GM21367 (cell line): ENCODE data around the gene NAGLU.

Source experiments
- ATAC-seq: cut with Tn5 transposase; IDR thresholded peaks from one replicate; pipeline ENCODE4 v1.9.1; 2021; ENCODE audit not compliant: unreplicated experiment

The NAGLU gene

GRCh38 chr17:42536048-42536371 lies at the start of gene NAGLU:
Gene NAGLU (plus strand): TSS chr17:42536241. CDS start chr17:42536273, 32 bp downstream.
- peak; percentile 43 for ATAC-seq

- no peak for ATAC-seq
Observed at GRCh38 chr17:42488032-42488431, 48.0 kb upstream of the NAGLU start.

- no peak for ATAC-seq
Observed at GRCh38 chr17:42493319-42493718, 42.7 kb upstream of the NAGLU start.

GRCh38 chr17:42494673-42495072 lies 41.4 kb upstream of the NAGLU start:
- no peak for ATAC-seq

- no peak for ATAC-seq
Observed at GRCh38 chr17:42498828-42499227, 37.2 kb upstream of the NAGLU start.

- no peak for ATAC-seq
Observed at GRCh38 chr17:42502091-42502490, 34.0 kb upstream of the NAGLU start.

- ATAC-seq = no peak
Observed at GRCh38 chr17:42502926-42503325, 33.1 kb upstream of the NAGLU start.

- ATAC-seq = no peak
Observed at GRCh38 chr17:42507671-42508070, 28.4 kb upstream of the NAGLU start.

GRCh38 chr17:42508426-42509165 lies 27.4 kb upstream of the NAGLU start:
- no peak for ATAC-seq

GRCh38 chr17:42509409-42509808 lies 26.6 kb upstream of the NAGLU start:
- ATAC-seq = no peak

- no peak for ATAC-seq
Observed at GRCh38 chr17:42509841-42510240, 26.2 kb upstream of the NAGLU start.

GRCh38 chr17:42512246-42512645 lies 23.8 kb upstream of the NAGLU start:
- ATAC-seq = no peak

- ATAC-seq = no peak
Observed at GRCh38 chr17:42512733-42513251, 23.2 kb upstream of the NAGLU start.

- ATAC-seq = no peak
Observed at GRCh38 chr17:42513686-42514085, 22.4 kb upstream of the NAGLU start.

GRCh38 chr17:42514279-42514678 lies 21.8 kb upstream of the NAGLU start:
- ATAC-seq = no peak

- ATAC-seq = no peak
Observed at GRCh38 chr17:42514867-42515266, 21.2 kb upstream of the NAGLU start.

- ATAC-seq = no peak
Observed at GRCh38 chr17:42517516-42517915, 18.5 kb upstream of the NAGLU start.

GRCh38 chr17:42518046-42518754 lies 17.8 kb upstream of the NAGLU start:
- ATAC-seq = no peak

- ATAC-seq = no peak
Observed at GRCh38 chr17:42518755-42519545, 17.1 kb upstream of the NAGLU start.

- no peak for ATAC-seq
Observed at GRCh38 chr17:42519546-42520491, 16.2 kb upstream of the NAGLU start.
